SKM-1 treated with dmso at 0.1 percent for 144 hours (cell line): ENCODE results near the gene SNRNP48.

ENCODE experiments used
- DNase-seq: peaks from one replicate; lab custom pipeline; 2025; ENCODE audit not compliant: unreplicated experiment; lab: John Stamatoyannopoulos, UW

Gene SNRNP48

DNA sequence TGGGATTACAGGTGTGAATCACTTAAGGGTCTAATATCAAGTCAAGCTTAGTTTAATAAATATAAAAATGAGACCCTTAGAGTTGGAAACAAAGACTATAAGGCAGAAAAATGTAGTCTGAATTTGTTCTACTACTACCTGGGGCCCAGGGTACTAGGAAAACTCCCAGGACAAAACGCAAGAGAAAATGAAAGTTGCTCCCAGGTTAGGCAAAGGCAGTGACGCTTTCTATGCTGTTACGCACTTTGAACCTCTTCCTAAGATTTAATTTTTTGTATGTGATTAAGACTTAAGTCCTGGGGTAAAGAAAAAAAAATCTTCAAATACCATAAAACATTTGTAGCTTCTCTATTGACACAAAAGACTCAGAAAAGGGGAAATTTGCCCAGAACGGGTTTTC lies 31.2 kb upstream of the SNRNP48 start:
- DNase-seq: no peak

DNA sequence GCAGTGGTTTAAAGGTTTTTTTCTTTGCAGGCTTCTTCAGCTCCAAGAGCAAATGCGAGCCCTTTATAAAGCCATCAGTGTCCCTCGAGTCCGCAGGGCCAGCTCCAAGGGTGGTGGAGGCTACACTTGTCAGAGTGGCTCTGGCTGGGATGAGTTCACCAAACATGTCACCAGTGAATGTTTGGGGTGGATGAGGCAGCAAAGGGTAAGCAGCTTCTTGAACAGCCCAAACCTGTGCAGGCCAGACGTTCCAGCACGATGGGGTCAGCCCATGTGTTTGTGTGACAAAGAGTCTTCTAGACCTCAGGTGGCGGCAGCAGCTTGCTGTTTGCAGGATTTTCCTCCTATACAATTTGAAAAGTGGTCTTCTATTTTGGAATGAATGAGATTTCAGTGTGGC lies 30.8 kb upstream of the SNRNP48 start:
- no peak for DNase-seq

- DNase-seq: no peak
Measured at GRCh38 chr6:7559651-7560385, 30.2 kb upstream of the SNRNP48 start.

DNA sequence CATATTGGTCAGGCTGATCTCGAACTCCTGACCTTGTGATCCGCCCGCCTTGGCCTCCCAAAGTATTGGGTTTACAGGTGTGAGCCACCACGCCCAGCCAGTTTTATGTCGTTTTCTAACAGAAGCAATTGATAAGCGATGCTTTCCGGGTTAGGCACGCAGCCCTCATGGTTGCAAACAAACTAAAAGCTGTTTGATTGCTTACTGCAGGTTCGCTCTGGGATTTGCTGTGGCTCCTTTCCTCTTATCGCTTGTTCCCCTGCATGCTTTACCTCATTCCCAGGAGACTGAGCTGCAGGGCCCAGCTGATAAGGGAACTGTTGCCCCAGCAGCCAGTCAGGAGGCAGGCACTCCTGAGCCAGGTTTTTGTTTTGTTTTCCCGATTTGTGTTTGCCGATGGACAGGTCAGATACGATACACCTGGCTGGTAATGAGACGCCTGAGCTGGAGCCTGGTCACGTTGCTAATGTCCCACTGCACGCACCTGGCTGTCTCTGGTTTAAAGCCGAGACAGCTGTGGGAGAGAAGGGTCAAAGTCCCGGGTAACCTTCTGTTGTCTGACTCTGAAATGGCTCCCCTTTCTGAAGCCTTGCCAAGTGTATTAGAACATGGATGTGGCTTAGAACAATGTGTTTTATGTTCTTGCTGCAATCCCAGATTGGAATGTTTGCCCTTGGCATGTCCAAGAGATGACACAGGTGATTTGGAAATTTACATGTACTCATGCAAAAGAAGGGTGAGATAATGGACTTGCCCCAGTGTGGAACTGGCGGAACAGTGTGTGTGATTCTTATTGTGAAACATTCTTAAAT lies 28.6 kb upstream of the SNRNP48 start:
- no peak for DNase-seq

DNA sequence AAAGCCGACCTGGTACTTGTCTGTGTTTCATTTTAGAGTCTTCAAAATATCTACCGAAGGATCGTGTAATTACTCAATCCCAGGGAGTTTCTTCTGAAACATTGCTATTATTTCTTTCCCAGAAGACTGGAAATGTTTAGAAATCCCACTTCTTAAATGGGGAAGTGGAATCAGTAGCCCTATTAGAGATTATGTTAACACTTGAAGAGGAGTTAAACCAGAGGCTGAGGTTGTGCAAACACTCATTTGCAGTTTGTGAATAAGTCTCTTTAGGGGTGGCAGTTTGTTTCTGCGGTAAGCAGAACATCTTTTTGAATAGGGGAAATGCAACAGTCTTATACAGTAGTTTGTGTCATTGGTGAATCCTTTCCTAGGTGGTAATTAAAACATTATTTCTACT lies 27.2 kb upstream of the SNRNP48 start:
- peak; percentile 51 for DNase-seq

DNA sequence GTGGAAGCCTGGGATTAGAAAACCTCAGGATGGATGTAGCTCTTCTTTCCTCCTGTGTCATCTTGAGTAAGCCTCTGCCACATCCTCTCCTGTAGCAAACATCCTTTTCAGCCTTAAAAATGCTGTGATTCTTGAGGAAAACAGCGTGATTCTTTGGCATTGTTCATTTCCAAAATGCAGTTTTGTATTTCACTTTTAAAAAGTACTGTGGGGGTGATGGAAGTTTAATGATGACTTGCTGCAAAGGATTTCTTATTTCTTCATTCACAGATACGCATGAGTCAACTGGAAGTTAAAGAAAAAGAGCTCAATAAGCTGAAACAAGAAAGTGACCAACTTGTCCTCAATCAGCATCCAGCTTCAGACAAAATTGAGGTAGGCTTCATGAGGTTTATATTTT lies 23.9 kb upstream of the SNRNP48 start:
- DNase-seq: no peak

DNA sequence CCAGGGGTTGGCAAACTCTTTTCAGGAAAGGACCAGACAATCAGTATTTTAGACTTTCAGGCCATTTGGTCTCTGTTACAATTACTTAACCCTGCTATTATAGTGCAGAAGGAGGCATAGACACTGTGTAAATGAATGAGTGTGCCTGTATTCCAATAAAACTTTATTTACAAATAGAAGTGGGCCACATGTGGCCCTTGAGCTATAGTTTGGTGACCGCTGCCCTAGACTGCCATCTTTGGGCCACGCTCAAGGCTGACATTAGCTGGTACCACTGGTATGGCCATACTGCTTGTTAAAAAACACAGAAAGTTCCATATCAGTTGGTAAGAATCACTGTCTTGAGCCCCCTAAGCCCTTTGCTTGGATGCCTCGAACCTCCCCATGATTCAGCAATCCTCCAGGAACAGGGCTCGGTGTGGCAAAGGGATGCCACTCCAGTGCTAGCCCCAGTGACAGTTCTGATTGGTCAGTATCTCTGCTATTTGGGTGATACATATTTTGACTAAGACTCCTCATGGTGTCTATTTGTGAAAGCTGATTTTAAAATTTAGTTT lies 23.3 kb upstream of the SNRNP48 start:
- no peak for DNase-seq

GRCh38 chr6:7568021-7568420 lies 22.0 kb upstream of the SNRNP48 start:
- no peak for DNase-seq

DNA sequence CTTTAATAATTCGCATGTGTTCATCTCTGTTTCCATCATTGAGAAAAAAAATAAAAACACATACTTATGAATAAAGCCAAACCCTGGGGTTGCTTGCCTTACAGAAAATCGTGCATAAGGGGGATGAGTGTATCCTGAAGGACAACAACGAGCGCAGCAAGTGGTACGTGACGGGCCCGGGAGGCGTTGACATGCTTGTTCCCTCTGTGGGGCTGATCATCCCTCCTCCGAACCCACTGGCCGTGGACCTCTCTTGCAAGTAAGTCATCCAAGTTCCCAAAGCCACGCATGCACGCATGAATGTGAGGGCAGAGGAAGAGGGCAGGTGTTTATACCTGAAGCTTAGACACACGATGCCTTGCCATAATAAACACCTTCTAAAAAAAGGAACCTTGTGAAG lies 20.9 kb upstream of the SNRNP48 start:
- no peak for DNase-seq

- DNase-seq: no peak
Measured at GRCh38 chr6:7572213-7572943, 17.6 kb upstream of the SNRNP48 start.

DNA sequence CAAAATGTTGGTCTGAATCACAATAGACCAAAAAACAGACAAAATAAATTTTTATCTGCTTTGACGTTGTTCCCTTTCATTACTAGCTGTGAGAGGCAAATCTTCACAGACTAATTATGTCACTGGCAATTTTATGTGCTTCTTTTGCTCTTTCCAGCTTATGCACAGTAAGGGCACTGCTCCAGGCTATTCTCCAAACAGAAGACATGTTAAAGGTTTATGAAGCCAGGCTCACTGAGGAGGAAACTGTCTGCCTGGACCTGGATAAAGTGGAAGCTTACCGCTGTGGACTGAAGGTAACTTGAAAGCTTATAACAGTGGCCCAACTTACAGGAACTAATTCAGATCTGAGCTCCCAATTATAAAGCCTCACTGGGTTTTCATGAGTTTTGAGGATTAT lies 15.5 kb upstream of the SNRNP48 start:
- no peak for DNase-seq

- DNase-seq: no peak
Measured at GRCh38 chr6:7578516-7578915, 11.5 kb upstream of the SNRNP48 start.

- DNase-seq: no peak
Measured at GRCh38 chr6:7578931-7579330, 11.1 kb upstream of the SNRNP48 start.

DNA sequence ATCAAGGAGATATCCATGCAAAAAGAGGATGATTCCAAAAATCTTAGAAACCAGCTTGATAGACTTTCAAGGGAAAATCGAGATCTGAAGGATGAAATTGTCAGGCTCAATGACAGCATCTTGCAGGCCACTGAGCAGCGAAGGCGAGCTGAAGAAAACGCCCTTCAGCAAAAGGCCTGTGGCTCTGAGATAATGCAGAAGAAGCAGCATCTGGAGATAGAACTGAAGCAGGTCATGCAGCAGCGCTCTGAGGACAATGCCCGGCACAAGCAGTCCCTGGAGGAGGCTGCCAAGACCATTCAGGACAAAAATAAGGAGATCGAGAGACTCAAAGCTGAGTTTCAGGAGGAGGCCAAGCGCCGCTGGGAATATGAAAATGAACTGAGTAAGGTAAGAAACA lies 10.1 kb upstream of the SNRNP48 start:
- DNase-seq: no peak

GRCh38 chr6:7580537-7580926 lies 9.5 kb upstream of the SNRNP48 start:
- no peak for DNase-seq

DNA sequence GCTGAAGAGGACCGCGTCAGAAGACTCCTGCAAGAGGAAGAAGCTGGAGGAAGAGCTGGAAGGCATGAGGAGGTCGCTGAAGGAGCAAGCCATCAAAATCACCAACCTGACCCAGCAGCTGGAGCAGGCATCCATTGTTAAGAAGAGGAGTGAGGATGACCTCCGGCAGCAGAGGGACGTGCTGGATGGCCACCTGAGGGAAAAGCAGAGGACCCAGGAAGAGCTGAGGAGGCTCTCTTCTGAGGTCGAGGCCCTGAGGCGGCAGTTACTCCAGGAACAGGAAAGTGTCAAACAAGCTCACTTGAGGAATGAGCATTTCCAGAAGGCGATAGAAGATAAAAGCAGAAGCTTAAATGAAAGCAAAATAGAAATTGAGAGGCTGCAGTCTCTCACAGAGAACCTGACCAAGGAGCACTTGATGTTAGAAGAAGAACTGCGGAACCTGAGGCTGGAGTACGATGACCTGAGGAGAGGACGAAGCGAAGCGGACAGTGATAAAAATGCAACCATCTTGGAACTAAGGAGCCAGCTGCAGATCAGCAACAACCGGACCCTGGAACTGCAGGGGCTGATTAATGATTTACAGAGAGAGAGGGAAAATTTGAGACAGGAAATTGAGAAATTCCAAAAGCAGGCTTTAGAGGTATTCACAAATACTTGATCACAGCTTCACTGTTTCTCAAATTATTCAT lies 8.9 kb upstream of the SNRNP48 start:
- DNase-seq: no peak

GRCh38 chr6:7585287-7585930 lies 4.6 kb upstream of the SNRNP48 start:
- DNase-seq: no peak

GRCh38 chr6:7587631-7588100 lies 2.3 kb upstream of the SNRNP48 start:
- DNase-seq: no peak

- no peak for DNase-seq
Measured at GRCh38 chr6:7588506-7588905, 1.5 kb upstream of the SNRNP48 start.

- no peak for DNase-seq
Measured at GRCh38 chr6:7589221-7589620, 777 bp upstream of the SNRNP48 start.
